K562 (cell line): ENCODE measurements around the gene B9D2. TPM values are rescaled to one million over a fixed set of nuclear protein-coding genes. Genes with fewer than 3 reads are reported as not detected.
A peak's percentile ranks its signal among the peaks of the same experiment; 100 is the strongest.

Experiments used
- ATAC-seq: fragments of 200-7000 bp; cut with Tn5 transposase; 3 replicates; pipeline ENCODE4 v1.9.1; 2020; ENCODE audit warnings: moderate library complexity
- BruUV-seq: library from RNA; stranded (reverse); fragments of 400-500 nt; replicated peaks from 2 replicates; lab custom pipeline; 2021; lab: Mats Ljungman, UMichigan
- CTCF ChIA-PET: fragments of 300-600 bp; formaldehyde crosslinking; extraction: SDS; loops from one replicate; lab custom pipeline; 2021; ENCODE audit warnings: low intra/inter-chr PET ratio; lab: Yijun Ruan, JAX
- POLR2A ChIA-PET: fragments of 300-600, 350-650 bp; sonication (Branson Sonifier 250); formaldehyde crosslinking; extraction: SDS; loops from one replicate; lab custom pipeline; 2021; ENCODE audit warnings: antibody characterized with exemption, inconsistent platforms; lab: Yijun Ruan, JAX
- DNase-seq, 4 experiments: peaks; one replicate each; pipeline versions ENCODE4 v3.0.0 to v3.0.0-alpha.2; 2011 to 2018; ENCODE audit warnings: low spot score in 3 of 4, mixed read lengths in 3 of 4; ENCODE audit errors: extremely low read depth in 1 of 4
- FAIRE-seq: peaks from 2 replicates; lab custom pipeline; 2011; peaks lifted over from hg19 to GRCh38; lab: Jason Lieb, UNC
- H2AFZ ChIP-seq: 2 replicates; pipeline ENCODE4 v1.6.0; 2011; ENCODE audit warnings: low read depth, low read length, control low read depth, inconsistent platforms
- H3K27ac ChIP-seq: fragments of 200-600 bp; 3 replicates; pipeline ENCODE4 v1.8.0; 2011; ENCODE audit warnings: low read depth, mild to moderate bottlenecking, control low read depth, inconsistent platforms, low read length, moderate library complexity, mixed read lengths; ENCODE audit errors: extremely low read depth
- H3K27me3 ChIP-seq, 2 experiments: fragments of 300-600 bp in 1 of 2; 2 replicates in 1 of 2; 3 replicates in 1 of 2; pipeline versions ENCODE4 v1.6.0 to v1.8.0; 2011; ENCODE audit warnings: inconsistent platforms in 2 of 2, low read length in 2 of 2, mild to moderate bottlenecking in 1 of 2, mixed read lengths in 1 of 2, moderate library complexity in 1 of 2; ENCODE audit not compliant: control insufficient read depth in 2 of 2, insufficient read depth in 2 of 2
- H3K36me3 ChIP-seq: fragments of 300-600 bp; 3 replicates; pipeline ENCODE4 v1.8.0; 2011; ENCODE audit warnings: mild to moderate bottlenecking, low read length, inconsistent platforms; ENCODE audit not compliant: control insufficient read depth, insufficient read depth
- H3K4me1 ChIP-seq, 2 experiments: fragments of 200-600 bp in 1 of 2; replicated peaks in 1 of 2; 2 replicates in 1 of 2; 3 replicates in 1 of 2; pipeline versions ENCODE4 v1.5.1 to v1.8.0; 2011; ENCODE audit warnings: inconsistent platforms in 2 of 2, low read length in 2 of 2, mild to moderate bottlenecking in 1 of 2, mixed read lengths in 1 of 2, moderate library complexity in 1 of 2; ENCODE audit not compliant: control insufficient read depth in 2 of 2, insufficient read depth in 2 of 2
- H3K4me2 ChIP-seq: 2 replicates; pipeline ENCODE4 v1.6.1; 2011; ENCODE audit warnings: low read length, control low read depth, inconsistent platforms, mixed read lengths; ENCODE audit not compliant: insufficient read depth
- H3K4me3 ChIP-seq: fragments of 200-600 bp; sonication (generic), shearing (Covaris generic); 2 replicates; pipeline ENCODE4 v1.5.1; 2016; ENCODE audit warnings: control low read depth, inconsistent platforms
- H3K79me2 ChIP-seq: fragments of 200-600 bp; 3 replicates; pipeline ENCODE4 v1.8.0; 2011; ENCODE audit warnings: low read length, inconsistent platforms; ENCODE audit not compliant: control insufficient read depth, insufficient read depth
- H3K9ac ChIP-seq, 2 experiments: 2 replicates each; pipeline versions ENCODE4 v1.6.0 to v1.6.1; 2011; ENCODE audit warnings: low read depth in 2 of 2, low read length in 2 of 2, control low read depth in 1 of 2, inconsistent platforms in 1 of 2, mild to moderate bottlenecking in 1 of 2, mixed read lengths in 1 of 2; ENCODE audit not compliant: insufficient read depth in 1 of 2
- H3K9me1 ChIP-seq: one replicate; pipeline ENCODE4 v1.6.0; 2011; ENCODE audit warnings: inconsistent platforms, mild to moderate bottlenecking, low read length, moderate library complexity; ENCODE audit not compliant: control insufficient read depth, insufficient read depth
- H3K9me3 ChIP-seq: replicated peaks from 2 replicates; pipeline ENCODE4 v1.5.1; 2011; ENCODE audit warnings: low read depth, low read length, inconsistent platforms; ENCODE audit not compliant: control insufficient read depth, insufficient read depth
- H4K20me1 ChIP-seq: replicated peaks from 2 replicates; pipeline ENCODE4 v1.6.1; 2011; ENCODE audit warnings: low read length, inconsistent platforms, mixed read lengths; ENCODE audit not compliant: control insufficient read depth, insufficient read depth
- NFIC ChIP-seq: fragments of 450-650 bp; IDR thresholded peaks from 2 replicates; pipeline ENCODE4 v1.6.1; 2017; ENCODE audit warnings: mild to moderate bottlenecking, inconsistent platforms
- POLR2A ChIP-seq: fragments of 450-650 bp; conservative IDR thresholded peaks from 2 replicates; pipeline ENCODE4 v1.6.1; 2016
- POLR2G ChIP-seq: fragments of 200-400 bp; formaldehyde crosslinking; IDR thresholded peaks from 2 replicates; pipeline ENCODE4 v1.6.1; 2017; ENCODE audit warnings: low read depth, mild to moderate bottlenecking, antibody characterized with exemption, low read length, moderate library complexity
- RCOR1 ChIP-seq, 2 experiments: IDR thresholded peaks; 2 replicates each; pipeline ENCODE4 v1.6.1; 2012; ENCODE audit warnings: low read depth in 2 of 2, low read length in 2 of 2, borderline replicate concordance in 1 of 2, improper control_type of control experiment in 1 of 2
- REST ChIP-seq, 2 experiments: fragments of 450-650 bp; formaldehyde crosslinking in 1 of 2; IDR thresholded peaks; 2 replicates each; pipeline versions ENCODE4 v1.4.0 to v1.6.1; 2014 to 2020; ENCODE audit warnings: mild to moderate bottlenecking in 2 of 2, borderline replicate concordance in 1 of 2, low read depth in 1 of 2
- SUPT5H ChIP-seq: fragments of 450-650 bp; IDR thresholded peaks from 2 replicates; pipeline ENCODE4 v1.6.1; 2016
- TFE3 ChIP-seq: fragments of 450-650 bp; formaldehyde crosslinking; IDR thresholded peaks from 2 replicates; pipeline ENCODE4 v1.4.0; 2020; ENCODE audit warnings: mild to moderate bottlenecking, mixed read lengths
- WGBS: fragments of 100-300 bp; shearing (Covaris generic); methylation state at CpG from one replicate; pipeline ENCODE4 v1.1.6; 2016; ENCODE audit warnings: low coverage, mixed read lengths; ENCODE audit not compliant: insufficient coverage; ENCODE audit errors: missing lambda C conversion rate; 5-methylcytosine and 5-hydroxymethylcytosine counted together
- in situ Hi-C: fragments of 300-500 bp; cut with MboI; formaldehyde crosslinking; loops from 4 replicates; pipeline ENCODE4 v1.15.0; 2018; ENCODE audit warnings: inconsistent platforms, mixed read lengths
- intact Hi-C: fragments of 100-400 bp; cut with micrococcal nuclease; formaldehyde crosslinking; loops from 2 replicates; pipeline ENCODE4 v1.14.2; 2022
- polyA plus RNA-seq, 8 experiments: library from polyadenylated mRNA; depleted of rRNA in 4 of 8; stranded (reverse) in 5 of 8; unstranded in 3 of 8; fragments of >200 nt; fragmentation: Nextera tagmentation in 2 of 8; fragmentation: Illumina TruSeq in 1 of 8; extraction: Ambion mirVana in 2 of 8; extraction: Trizol in 1 of 8; gene quantifications; 2 replicates each; pipeline versions ENCODE4 v1.2.1 to v1.2.3, GENCODE V29; 2011 to 2014; ENCODE audit warnings: inconsistent platforms in 1 of 8, missing spikeins in 1 of 8
- total RNA-seq, 7 experiments: library from RNA; depleted of rRNA in 6 of 7; stranded (reverse); fragments of >200 nt in 6 of 7; fragmentation: Illumina TruSeq in 2 of 7; extraction: Trizol in 2 of 7; gene quantifications; 2 replicates each; pipeline versions ENCODE4 v1.2.1 to v1.2.3, GENCODE V29; 2011 to 2021; ENCODE audit warnings: low replicate concordance in 1 of 7

The B9D2 gene
- total and polyA plus RNA-seq, 9 of the 15 experiments (the other 6 are each of a cell fraction or from before 2014, with no cell fraction given): 0.83 to 6.9 (median 2.8) TPM

GRCh38 chr19:41305927-41306793, 57.8 kb downstream of the B9D2 start:
- Histone ChIP-seq H3K27ac (no peak overlapping the region), H3K79me2 (peaks cover 14% of the 10 kb centered on the region), H3K4me1 (peaks cover 11 to 12% of the 10 kb centered on the region in 2 experiments; a peak in 4 of 5 replicates), H3K36me3 (peaks cover 71% of the 10 kb centered on the region), H3K9ac (no peak overlapping the region), H3K4me3 (no peak overlapping the region), H4K20me1 (peaks cover 7% of the 10 kb centered on the region; the same call in 1 of the 2 replicates), H3K9me3 (no peaks in the 10 kb centered on the region)
- no peak for ATAC-seq
- intact Hi-C loops: loop anchor here (5.0 kb wide), 2 partner anchors 46 to 104 kb away; partner anchors contain the start of gene TGFB1
- DNase-seq: no peak
- TF ChIP-seq TFE3 (CRISPR knock-in tag) (no peak), NFIC (no peak), RCOR1 (IDR thresholded peaks at IDR 0.05; ENCODE audit: borderline replicate concordance in 1 of 2, low read depth in 2 of 2, low read length in 2 of 2) (no peak), SUPT5H (0 out of 2 replicates have a peak, but pooled peaks have one; percentile 11), POLR2G (peak; percentile 48; the same call in 1 of the 2 replicates), POLR2A (0 out of 2 replicates have a peak, but pooled peaks have one; percentile 8), REST (IDR thresholded peaks at IDR 0.05; ENCODE audit: borderline replicate concordance) (peak; percentile 45), REST (CRISPR knock-in tag; IDR thresholded peaks at IDR 0.05; ENCODE audit: low read depth) (no peak)
- TF ChIP-seq, all 486 proteins: peak for 4
- BruUV-seq: no TSS peak
- no peaks in the 10 kb centered on the region for H3K27me3 ChIP-seq
- in situ Hi-C loops: loop anchor here (25.0 kb wide), 1 partner anchor 256 kb away; no protein-coding TSS in a partner anchor
- CTCF ChIA-PET: no interaction called here
- H2AFZ ChIP-seq: no peak overlapping the region
- WGBS: 97% methylated on average over 9 of the region's 13 CpGs
- H3K9me1 ChIP-seq: no peaks in the 10 kb centered on the region
- H3K4me2 ChIP-seq: no peak overlapping the region
- POLR2A ChIA-PET: interaction anchor here (0.6 to 1.0 kb wide), 4 partner anchors 19 to 120 kb away, joined by 3 to 5 read pairs (median 4); partner anchors contain the start of gene HNRNPUL1
- no peak for FAIRE-seq
